Muscle of back (tissue), 11 donors: ENCODE results near the gene SP8. TPM values are rescaled to one million over a fixed set of nuclear protein-coding genes. Genes with fewer than 3 reads are reported as not detected.
A peak's percentile ranks its signal among the peaks of the same experiment; 100 is the strongest.

Experiments
- DNase-seq, 3 donors: peaks; one replicate each; pipeline versions ENCODE4 v3.0.0 to v3.0.0-alpha.2; 2013
- polyA plus RNA-seq, 10 donors: library from polyadenylated mRNA; unstranded; fragments of 120-200 nt; gene quantifications; one replicate each; pipeline ENCODE4 v1.2.1, GENCODE V29; 2013; ENCODE audit not compliant: insufficient read length in 10 of 10

The SP8 gene
- polyA plus RNA-seq, 10 donors: 0.06 to 0.39 TPM; not detected in 8

- DNase-seq: peak in 1 of 3 donors; percentile 24
These were observed 8.7 kb upstream of the SP8 start for GRCh38 chr7:20795361-20795760.

GRCh38 chr7:20794676-20795075, 8.0 kb upstream of the SP8 start:
- DNase-seq: peak in 1 of 3 donors; percentile 23

GRCh38 chr7:20793694-20794394, 7.2 kb upstream of the SP8 start:
- DNase-seq: peak in 1 of 3 donors; percentile 56

GRCh38 chr7:20793248-20793647, 6.6 kb upstream of the SP8 start:
- peak in 1 of 3 donors; percentile 48 for DNase-seq

GRCh38 chr7:20791538-20792434, 5.1 kb upstream of the SP8 start:
- peak in 1 of 3 donors; percentile 47 for DNase-seq

GRCh38 chr7:20790375-20790774, 3.7 kb upstream of the SP8 start:
- peak in 1 of 3 donors; percentile 57 for DNase-seq

- peak in 1 of 3 donors; percentile 41 for DNase-seq
These were observed 1.8 kb upstream of the SP8 start for GRCh38 chr7:20788420-20788990.

GRCh38 chr7:20787660-20788419, 1.2 kb upstream of the SP8 start:
- DNase-seq: peak in 1 of 3 donors; percentile 57

- DNase-seq: peak in 1 of 3 donors; percentile 37
These were observed 286 bp downstream of the SP8 start for GRCh38 chr7:20786421-20786778.

GRCh38 chr7:20786049-20786412, 655 bp downstream of the SP8 start:
- DNase-seq: peak in 1 of 3 donors; percentile 47

- peak in 1 of 3 donors; percentile 55 for DNase-seq
These were observed 1.3 kb downstream of the SP8 start for GRCh38 chr7:20785157-20786048.

GRCh38 chr7:20784388-20785156, 2.1 kb downstream of the SP8 start:
- peak in 1 of 3 donors; percentile 36 for DNase-seq

- DNase-seq: peak in 1 of 3 donors; percentile 68
These were observed 2.8 kb downstream of the SP8 start for GRCh38 chr7:20783700-20784387.

- DNase-seq: peak in 1 of 3 donors; percentile 15
These were observed 3.5 kb downstream of the SP8 start for GRCh38 chr7:20783125-20783699.

- peak in 1 of 3 donors; percentile 14 for DNase-seq
These were observed 7.6 kb downstream of the SP8 start for GRCh38 chr7:20779041-20779440.

- peak in 1 of 3 donors; percentile 62 for DNase-seq
These were observed 8.5 kb downstream of the SP8 start for GRCh38 chr7:20778063-20778721.

- DNase-seq: peak in 1 of 3 donors; percentile 44
These were observed 9.2 kb downstream of the SP8 start for GRCh38 chr7:20777377-20778062.

- DNase-seq: peak in 1 of 3 donors; percentile 9
These were observed 9.7 kb downstream of the SP8 start for GRCh38 chr7:20776942-20777341.
